GM23338 (cell line): ENCODE data around the gene FOXJ3.

Experiments
- CREB1 ChIP-seq: fragments of 250-450 bp; sonication (Bioruptor Pico); IDR thresholded peaks from 2 replicates; pipeline ENCODE4 v1.5.0; 2020; ENCODE audit warnings: low read depth, mild to moderate bottlenecking, moderate library complexity
- CTCF ChIP-seq, 2 experiments: fragments of 200-600 bp in 1 of 2; sonication (generic) in 1 of 2; conservative IDR thresholded peaks; 2 replicates each; pipeline versions ENCODE4 v1.5.1 to v1.6.1; 2016 to 2017; ENCODE audit warnings: antibody characterized with exemption in 2 of 2, low read depth in 2 of 2, mild to moderate bottlenecking in 2 of 2, moderate library complexity in 1 of 2
- EZH2 ChIP-seq: fragments of 200-600 bp; sonication (generic); IDR thresholded peaks from one replicate; pipeline ENCODE4 v1.8.0; 2017; ENCODE audit warnings: antibody characterized with exemption, mild to moderate bottlenecking, low read depth; ENCODE audit not compliant: unreplicated experiment
- EZH2phosphoT487 ChIP-seq: fragments of 200-600 bp; sonication (generic); IDR thresholded peaks from one replicate; pipeline ENCODE4 v1.8.1; 2018; ENCODE audit warnings: antibody characterized with exemption; ENCODE audit not compliant: unreplicated experiment
- JUNB ChIP-seq: IDR thresholded peaks from one replicate; pipeline ENCODE4 v1.6.1; 2016; ENCODE audit warnings: antibody characterized with exemption; ENCODE audit not compliant: unreplicated experiment
- POLR2AphosphoS5 ChIP-seq: IDR thresholded peaks from 2 replicates; pipeline ENCODE4 v1.6.1; 2016; ENCODE audit warnings: antibody characterized with exemption, low read depth
- REST ChIP-seq: IDR thresholded peaks from one replicate; pipeline ENCODE4 v1.6.1; 2018; ENCODE audit warnings: antibody characterized with exemption; ENCODE audit not compliant: unreplicated experiment

GRCh38 chr1:42340901-42341300 is 5.9 kb upstream of the FOXJ3 start:
- TF ChIP-seq EZH2 (no peak), REST (no peak), POLR2AphosphoS5 (no peak), CTCF (conservative IDR thresholded peaks at IDR 0.05; ENCODE audit: low read depth in 2 of 2) (no peak), CREB1 (no peak), EZH2phosphoT487 (no peak), JUNB (no peak)
